Suprapubic skin (tissue), 4 donors: ENCODE results near the gene RPS16. TPM values are rescaled to one million over a fixed set of nuclear protein-coding genes. Genes with fewer than 3 reads are reported as not detected.

Experiments
- DNase-seq, 2 donors: peaks; one replicate each; pipeline ENCODE4 v3.0.0-alpha.2; 2019; ENCODE audit warnings: low spot score in 2 of 2
- H3K27ac ChIP-seq: fragments of 200-600 bp; sonication (generic); one replicate; pipeline ENCODE4 v1.5.1; 2019
- H3K27me3 ChIP-seq: fragments of 200-600 bp; sonication (generic); one replicate; pipeline ENCODE4 v1.5.1; 2019
- H3K36me3 ChIP-seq: fragments of 200-600 bp; sonication (generic); one replicate; pipeline ENCODE4 v1.5.1; 2019
- H3K4me1 ChIP-seq: fragments of 200-600 bp; sonication (generic); one replicate; pipeline ENCODE4 v1.5.1; 2019
- H3K4me3 ChIP-seq: fragments of 200-600 bp; sonication (generic); one replicate; pipeline ENCODE4 v1.5.1; 2019; ENCODE audit warnings: mild to moderate bottlenecking
- H3K9me3 ChIP-seq: fragments of 200-600 bp; sonication (generic); one replicate; pipeline ENCODE4 v1.5.1; 2019
- CTCF ChIP-seq, 2 donors: fragments of 200-600 bp in 1 of 2; fragments of 450-650 bp in 1 of 2; sonication (generic) in 1 of 2; IDR thresholded peaks; one replicate each; pipeline ENCODE4 v1.5.1; 2016 to 2019; ENCODE audit warnings: antibody characterized with exemption in 2 of 2, mild to moderate bottlenecking in 1 of 2, moderate library complexity in 1 of 2
- EP300 ChIP-seq: sonication (generic); formaldehyde crosslinking; IDR thresholded peaks from one replicate; pipeline ENCODE4 v1.6.1; 2017; ENCODE audit warnings: antibody characterized with exemption
- POLR2A ChIP-seq, 2 donors: fragments of 450-650 bp; IDR thresholded peaks; one replicate each; pipeline ENCODE4 v1.6.1; 2017; ENCODE audit warnings: antibody characterized with exemption in 2 of 2, mild to moderate bottlenecking in 2 of 2, moderate library complexity in 2 of 2
- POLR2AphosphoS5 ChIP-seq, 3 donors: sonication (generic); formaldehyde crosslinking; IDR thresholded peaks; one replicate each; pipeline ENCODE4 v1.6.1; 2017; ENCODE audit warnings: antibody characterized with exemption in 3 of 3
- WGBS: methylation state at CpG from one replicate; pipeline ENCODE4 v1.1.5; 2018; 5-methylcytosine and 5-hydroxymethylcytosine counted together
- total RNA-seq, 4 donors: library from RNA; depleted of rRNA; stranded (reverse); fragments of >200 nt; gene quantifications; one replicate each; pipeline ENCODE4 v1.1.0, GENCODE V29; 2016

RPS16 gene
- total RNA-seq, 4 donors from 2014 or later: 1,096 to 2,035 (median 1,787) TPM

DNA sequence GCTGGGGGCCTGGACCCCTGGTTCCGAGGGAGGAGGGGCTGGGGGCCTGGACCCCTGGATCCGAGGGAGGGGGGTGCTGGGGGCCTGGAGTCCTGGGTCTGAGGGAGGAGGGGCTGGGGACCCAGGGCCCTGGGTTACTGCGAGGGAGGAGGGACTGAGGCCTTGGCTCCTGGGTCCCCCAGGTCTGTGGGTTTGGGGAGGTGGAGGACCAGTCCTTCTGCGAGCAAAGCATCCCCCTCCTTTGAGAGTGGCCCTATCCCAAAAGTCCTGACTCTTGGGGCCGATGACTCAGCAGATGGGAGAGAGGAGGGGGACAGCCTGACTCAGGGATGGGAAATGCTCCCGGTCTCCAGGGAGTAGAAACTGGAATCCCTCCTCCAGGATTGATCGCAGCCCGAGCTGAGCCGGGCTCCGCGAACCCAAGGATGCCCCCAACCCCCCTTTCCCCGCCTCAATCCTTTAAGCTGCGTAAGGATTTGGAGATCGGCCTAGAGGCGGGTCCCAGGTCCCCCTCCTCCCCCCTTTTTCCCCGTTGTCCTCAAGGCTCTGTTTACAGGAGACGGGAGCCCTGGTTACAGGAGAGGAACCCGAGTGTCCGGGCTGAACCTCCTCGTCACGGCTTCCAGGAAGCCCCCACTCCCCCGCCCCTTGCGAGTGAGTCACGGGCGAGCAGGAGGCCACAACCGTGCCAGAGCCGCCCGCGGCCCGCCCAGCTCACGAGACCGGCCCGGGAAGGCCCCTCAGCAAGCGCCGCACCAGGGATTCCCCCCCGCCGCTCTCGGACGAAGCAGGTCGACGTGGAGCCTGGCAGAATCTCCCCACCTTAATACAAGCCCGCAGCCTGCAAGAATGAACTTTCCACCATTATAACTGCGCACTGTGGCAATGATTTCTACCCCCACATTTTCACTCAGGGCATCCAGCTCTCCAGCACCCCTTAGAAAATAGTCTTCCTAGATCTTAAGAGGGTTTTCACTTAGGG, 32.1 kb downstream of the RPS16 start:
- Histone ChIP-seq H3K27ac (peak overlapping the region; percentile 100), H3K27me3 (no peaks in the 10 kb centered on the region), H3K4me3 (peak overlapping the region; percentile 66), H3K9me3 (no peaks in the 10 kb centered on the region), H3K4me1 (peaks cover 71% of the 10 kb centered on the region), H3K36me3 (peaks cover 19% of the 10 kb centered on the region)
- TF ChIP-seq CTCF (IDR thresholded peaks at IDR 0.05): no peak
- TF ChIP-seq POLR2AphosphoS5 (IDR thresholded peaks at IDR 0.05): peak; percentile 85 to 96 (median 95)
- TF ChIP-seq POLR2A (IDR thresholded peaks at IDR 0.05): peak; percentile 54 to 93
- peak; percentile 81 for TF ChIP-seq EP300
- WGBS: under 1% methylated on average over 22 of the region's 43 CpGs
- DNase-seq: peak; percentile 99 to 100

DNA sequence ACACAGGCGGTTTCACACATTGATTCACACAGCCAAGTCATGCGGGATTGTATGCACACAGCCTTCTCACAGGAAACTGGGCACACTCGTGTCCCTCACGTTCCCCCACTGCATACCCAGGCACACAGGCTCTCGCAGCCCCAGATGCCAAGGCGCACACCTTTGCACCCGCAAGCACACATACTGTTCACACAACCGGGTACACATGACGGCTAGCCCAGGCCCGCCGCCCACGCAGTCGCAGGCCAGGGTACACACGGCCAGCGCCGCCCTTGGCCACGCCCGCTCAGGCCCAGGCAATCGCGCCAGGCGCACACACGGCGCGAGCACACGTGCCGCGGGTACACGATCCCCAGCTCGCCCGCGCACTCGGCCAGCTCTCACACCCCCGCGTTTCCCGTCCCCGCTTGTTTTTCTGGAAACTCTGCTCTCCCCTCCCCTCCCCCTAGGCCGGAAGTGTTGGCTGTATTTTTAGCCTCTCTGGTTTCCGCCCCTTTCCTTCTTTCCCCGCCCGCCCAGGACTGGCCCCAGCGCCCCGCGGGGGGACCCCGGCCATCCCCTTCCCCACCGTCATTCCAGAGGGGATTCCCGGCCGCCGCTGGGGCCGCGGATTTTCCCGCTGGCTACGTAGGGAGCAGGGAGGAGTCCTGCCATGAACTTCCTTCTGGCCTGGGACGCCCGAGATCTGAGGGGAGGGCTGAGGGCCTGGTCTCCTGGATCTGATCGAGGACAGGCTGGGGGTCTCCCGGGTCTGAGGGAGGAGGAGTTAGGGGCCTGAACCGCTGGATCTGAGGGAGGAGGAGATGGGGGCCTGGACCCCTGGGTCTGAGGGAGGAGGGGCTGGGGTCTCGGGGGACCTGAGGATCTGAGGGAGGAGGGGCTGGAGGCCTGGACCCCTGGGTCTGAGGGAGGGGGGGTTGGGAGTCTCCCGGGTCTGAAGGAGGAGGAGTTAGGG, 33.1 kb downstream of the RPS16 start:
- peak; percentile 98 to 99 for DNase-seq
- peaks cover 9% of the 10 kb centered on the region for H3K36me3 ChIP-seq
- H3K27me3 ChIP-seq: no peaks in the 10 kb centered on the region
- H3K4me3 ChIP-seq: peak overlapping the region; percentile 66
- peak overlapping the region; percentile 100 for H3K27ac ChIP-seq
- H3K9me3 ChIP-seq: no peaks in the 10 kb centered on the region
- 3% methylated on average over 48 of the region's 59 CpGs for WGBS
- peaks cover 81% of the 10 kb centered on the region for H3K4me1 ChIP-seq
- TF ChIP-seq POLR2A (IDR thresholded peaks at IDR 0.05) (peak in 1 of 2 donors; percentile 49), CTCF (IDR thresholded peaks at IDR 0.05) (no peak), EP300 (no peak), POLR2AphosphoS5 (IDR thresholded peaks at IDR 0.05) (peak; percentile 61 to 93 (median 92))

DNA sequence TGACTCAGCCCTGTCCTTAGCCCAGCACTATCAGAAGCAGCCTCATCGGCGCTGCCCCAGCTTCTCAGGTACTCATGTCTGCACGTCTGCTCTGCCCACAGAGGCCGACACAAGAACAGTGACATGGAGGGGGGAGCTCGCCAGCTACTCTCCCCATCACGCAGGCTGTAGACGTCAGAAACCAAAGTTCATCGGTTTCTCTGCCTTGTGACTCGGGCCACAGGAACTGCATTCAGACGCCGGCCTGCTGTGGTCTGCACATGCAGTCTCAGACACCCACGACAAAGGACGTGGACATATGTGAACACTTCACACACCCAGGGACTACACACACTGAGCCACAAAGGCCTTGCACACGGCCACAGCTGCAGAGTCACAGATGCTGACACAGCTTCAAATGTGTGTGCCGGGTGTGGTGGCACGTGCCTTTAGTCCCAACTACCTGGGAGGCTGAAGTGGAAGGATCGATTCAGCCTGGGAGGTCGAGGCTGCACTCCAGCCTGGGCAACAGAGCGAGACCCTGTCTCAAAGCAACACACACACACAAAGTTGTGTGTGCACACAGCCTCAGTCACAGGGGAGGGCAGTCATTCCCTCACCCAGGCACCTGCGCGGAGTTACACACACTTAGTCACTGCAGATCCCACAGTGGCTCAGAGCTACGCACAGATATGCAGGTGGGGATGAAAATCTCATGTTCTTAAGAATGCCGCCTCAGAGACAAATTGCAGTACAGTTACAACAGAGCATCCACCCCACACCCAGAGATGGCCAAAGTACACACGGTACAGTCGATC, 34.0 kb downstream of the RPS16 start:
- Histone ChIP-seq H3K27ac (peak overlapping the region; percentile 100), H3K4me1 (peaks cover 88% of the 10 kb centered on the region), H3K36me3 (no peaks in the 10 kb centered on the region), H3K9me3 (no peaks in the 10 kb centered on the region), H3K27me3 (no peaks in the 10 kb centered on the region), H3K4me3 (peak overlapping the region; percentile 66)
- peak in 1 of 2 donors; percentile 87 for DNase-seq
- 49% methylated on average over 18 of the region's 25 CpGs for WGBS
- peak in 1 of 3 donors; percentile 9 for TF ChIP-seq POLR2AphosphoS5 (IDR thresholded peaks at IDR 0.05)
- TF ChIP-seq EP300: no peak
- no peak for TF ChIP-seq CTCF (IDR thresholded peaks at IDR 0.05)
- peak in 1 of 2 donors; percentile 40 for TF ChIP-seq POLR2A (IDR thresholded peaks at IDR 0.05)

DNA sequence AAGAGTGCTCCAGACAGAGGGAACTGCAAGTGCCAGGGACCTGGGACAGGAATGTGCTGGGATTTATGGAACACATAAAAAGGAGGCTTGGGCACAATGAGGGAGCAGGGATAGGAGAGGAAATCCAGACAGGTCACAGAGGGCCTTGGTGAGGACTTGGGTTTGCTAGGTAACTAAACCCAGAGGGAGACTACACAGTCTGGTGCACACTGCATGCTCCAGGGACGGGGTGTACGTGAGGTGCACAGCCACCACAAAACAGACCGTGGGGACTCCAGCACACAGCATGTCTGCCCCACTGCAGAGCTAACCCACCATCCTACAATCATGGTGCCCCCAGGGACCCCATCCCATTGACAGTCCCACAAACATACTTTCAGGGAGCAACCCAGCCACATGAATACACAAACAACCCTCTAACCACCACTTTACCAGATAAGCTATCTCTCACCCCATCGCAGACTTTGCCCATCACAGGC, 34.6 kb downstream of the RPS16 start:
- Histone ChIP-seq H3K36me3 (peaks cover under 1% of the 10 kb centered on the region), H3K4me3 (no peak overlapping the region), H3K4me1 (peaks cover 85% of the 10 kb centered on the region), H3K27me3 (no peaks in the 10 kb centered on the region), H3K27ac (peak overlapping the region; percentile 100), H3K9me3 (no peaks in the 10 kb centered on the region)
- WGBS: 73% methylated on average over 4 of the region's 4 CpGs
- TF ChIP-seq POLR2A (IDR thresholded peaks at IDR 0.05) (no peak), POLR2AphosphoS5 (IDR thresholded peaks at IDR 0.05) (no peak), CTCF (IDR thresholded peaks at IDR 0.05) (no peak), EP300 (no peak)
- no peak for DNase-seq
